Ishikawa (cell line): ENCODE measurements around the gene WNT11.

Experiments
- CEBPB ChIP-seq: IDR thresholded peaks from 2 replicates; pipeline ENCODE4 v1.6.1; 2012
- CREB1 ChIP-seq: IDR thresholded peaks from 2 replicates; pipeline ENCODE4 v1.6.1; 2012; ENCODE audit warnings: low read depth
- EGR1 ChIP-seq: IDR thresholded peaks from 2 replicates; pipeline ENCODE4 v1.6.1; 2012
- EP300 ChIP-seq: IDR thresholded peaks from 2 replicates; pipeline ENCODE4 v1.6.1; 2012; ENCODE audit warnings: borderline replicate concordance
- FOXM1 ChIP-seq: IDR thresholded peaks from 2 replicates; pipeline ENCODE4 v1.6.1; 2012; ENCODE audit warnings: low read depth, borderline replicate concordance
- NFIC ChIP-seq: IDR thresholded peaks from 2 replicates; pipeline ENCODE4 v1.6.1; 2012
- RAD21 ChIP-seq: IDR thresholded peaks from 2 replicates; pipeline ENCODE4 v1.6.1; 2012; ENCODE audit warnings: low read depth
- REST ChIP-seq: IDR thresholded peaks from 2 replicates; pipeline ENCODE4 v1.6.1; 2012; ENCODE audit warnings: low read depth, mild to moderate bottlenecking
- TAF1 ChIP-seq: IDR thresholded peaks from 2 replicates; pipeline ENCODE4 v1.6.1; 2012; ENCODE audit warnings: low read depth, mild to moderate bottlenecking
- TCF12 ChIP-seq: IDR thresholded peaks from 2 replicates; pipeline ENCODE4 v1.6.1; 2012; ENCODE audit warnings: low read depth
- TEAD4 ChIP-seq: IDR thresholded peaks from 2 replicates; pipeline ENCODE4 v1.6.1; 2012
- YY1 ChIP-seq: IDR thresholded peaks from 2 replicates; pipeline ENCODE4 v1.6.1; 2012; ENCODE audit warnings: low read depth
- ZBTB7A ChIP-seq: IDR thresholded peaks from 2 replicates; pipeline ENCODE4 v1.6.1; 2012; ENCODE audit warnings: low read depth
- TF ChIP-seq, protein P1 (sequence below): IDR thresholded peaks from 2 replicates; pipeline ENCODE4 v1.6.1; 2012
- TF ChIP-seq, protein P2 (sequence below): IDR thresholded peaks from 2 replicates; pipeline ENCODE4 v1.6.1; 2012

The WNT11 gene

DNA sequence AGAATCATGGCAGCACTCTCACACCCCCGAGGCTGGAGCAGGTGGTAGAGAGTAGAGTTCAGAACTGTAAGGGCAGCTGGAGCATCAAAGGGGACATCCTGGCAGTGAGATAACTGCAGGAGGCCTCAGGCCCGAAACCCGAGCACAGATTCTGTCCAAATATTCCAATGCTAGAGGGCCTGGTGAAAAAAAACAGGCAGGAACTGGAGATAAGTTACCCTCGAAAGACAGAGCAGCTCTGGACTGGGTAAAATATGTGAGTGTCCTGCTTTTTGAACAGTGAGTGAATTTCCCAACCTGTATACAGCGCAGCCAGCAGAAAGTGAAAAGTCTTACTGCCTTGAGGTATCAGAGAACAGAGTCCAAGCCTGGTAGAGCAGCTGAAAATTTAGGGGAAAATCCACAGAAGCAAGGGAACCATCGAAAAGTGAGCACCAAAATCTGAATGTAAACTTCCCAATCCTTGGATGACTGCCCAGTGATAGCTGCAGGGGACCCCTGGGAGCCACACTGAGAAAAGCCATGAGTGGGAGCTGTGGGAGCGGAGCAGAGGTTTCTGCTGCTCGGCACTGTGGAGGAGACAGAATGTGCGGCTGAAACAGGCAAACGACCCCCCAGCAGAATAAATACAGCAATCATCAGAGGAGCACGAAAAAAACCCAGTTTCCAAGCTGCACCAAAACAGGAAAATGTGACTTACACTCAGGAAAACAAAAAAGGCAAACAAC lies 50.6 kb downstream of the WNT11 start:
- no peak for TF ChIP-seq TEAD4
- no peak for TF ChIP-seq ZBTB7A
- TF ChIP-seq YY1: no peak
- no peak for TF ChIP-seq REST
- no peak for TF ChIP-seq EGR1
- no peak for TF ChIP-seq CREB1
- no peak for TF ChIP-seq NFIC
- TF ChIP-seq CEBPB: no peak
- TF ChIP-seq, protein P1, sequence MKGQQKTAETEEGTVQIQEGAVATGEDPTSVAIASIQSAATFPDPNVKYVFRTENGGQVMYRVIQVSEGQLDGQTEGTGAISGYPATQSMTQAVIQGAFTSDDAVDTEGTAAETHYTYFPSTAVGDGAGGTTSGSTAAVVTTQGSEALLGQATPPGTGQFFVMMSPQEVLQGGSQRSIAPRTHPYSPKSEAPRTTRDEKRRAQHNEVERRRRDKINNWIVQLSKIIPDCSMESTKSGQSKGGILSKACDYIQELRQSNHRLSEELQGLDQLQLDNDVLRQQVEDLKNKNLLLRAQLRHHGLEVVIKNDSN: no peak
- TF ChIP-seq EP300: no peak
- no peak for TF ChIP-seq TAF1
- TF ChIP-seq RAD21: no peak
- TF ChIP-seq FOXM1: no peak
- TF ChIP-seq, protein P2, sequence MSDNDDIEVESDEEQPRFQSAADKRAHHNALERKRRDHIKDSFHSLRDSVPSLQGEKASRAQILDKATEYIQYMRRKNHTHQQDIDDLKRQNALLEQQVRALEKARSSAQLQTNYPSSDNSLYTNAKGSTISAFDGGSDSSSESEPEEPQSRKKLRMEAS: no peak
- TF ChIP-seq TCF12: no peak

DNA sequence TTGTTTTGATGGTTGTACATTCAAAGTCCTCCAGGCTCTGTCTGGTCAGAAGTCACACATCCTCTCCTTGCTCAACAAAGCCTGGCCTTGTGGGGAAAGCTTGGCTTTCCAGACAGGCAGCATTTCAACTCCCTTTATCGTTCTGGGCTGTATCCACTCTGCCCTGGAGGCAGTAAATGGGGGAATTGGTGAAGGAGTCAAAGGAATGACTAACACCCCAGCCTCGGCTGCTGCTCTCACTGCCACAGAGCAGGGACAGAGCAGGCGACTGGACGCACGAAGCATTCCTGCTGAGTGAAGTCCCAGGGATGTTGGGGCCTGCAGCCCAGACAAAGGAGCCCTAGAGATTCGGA lies 52.8 kb downstream of the WNT11 start:
- TF ChIP-seq EP300 (no peak), EGR1 (no peak), FOXM1 (no peak)
- TF ChIP-seq, protein P1: no peak

- TF ChIP-seq NFIC (no peak), REST (no peak), YY1 (no peak), TCF12 (no peak), ZBTB7A (no peak), CEBPB (no peak), TAF1 (no peak), EGR1 (no peak), RAD21 (no peak), EP300 (no peak), TEAD4 (no peak), CREB1 (no peak), FOXM1 (no peak)
- TF ChIP-seq, protein P1: no peak
- TF ChIP-seq, protein P2: no peak
These were observed 53.3 kb downstream of the WNT11 start for GRCh38 chr11:76152741-76153570.

DNA sequence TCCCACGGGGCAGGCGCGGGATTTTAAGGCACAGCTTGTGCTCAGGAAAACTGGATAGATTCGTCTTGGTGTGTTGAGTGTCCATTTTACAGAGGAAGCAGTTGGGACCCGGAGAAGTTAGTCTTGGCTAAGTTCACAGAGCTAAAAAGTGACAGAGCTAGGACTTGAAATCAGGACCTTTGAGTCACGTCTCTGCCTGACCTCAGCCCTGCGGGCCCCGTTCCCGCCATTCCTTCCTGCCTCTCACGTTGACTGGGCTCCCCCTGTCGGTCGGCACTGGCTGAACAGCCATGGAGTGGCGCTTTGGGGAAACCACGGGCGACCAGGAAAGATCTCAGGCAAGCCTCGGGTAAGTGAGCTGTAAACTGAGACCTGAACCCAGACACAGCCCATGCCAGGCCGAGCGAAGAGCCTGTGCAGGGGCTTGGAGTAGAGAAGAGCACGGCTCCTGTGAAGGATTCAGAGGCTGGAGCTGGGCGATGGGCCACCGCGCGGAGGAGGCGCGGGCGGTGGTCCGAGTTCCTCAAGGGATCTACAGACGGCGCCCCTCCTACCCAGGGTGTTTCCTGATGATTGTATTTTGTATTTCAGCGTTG lies 54.1 kb downstream of the WNT11 start:
- TF ChIP-seq, protein P2: peak; percentile 86
- TF ChIP-seq YY1 (peak; percentile 77), RAD21 (peak; percentile 95)
- TF ChIP-seq, protein P1: no peak
